IPS-NIHi7 (cell line): ENCODE data around the gene EMILIN1.
A peak's percentile ranks its signal among the peaks of the same experiment; 100 is the strongest.

ENCODE experiments used
- DNase-seq: peaks from one replicate; pipeline ENCODE4 v3.0.0; 2012; ENCODE audit warnings: mixed read lengths; ENCODE audit errors: extremely low spot score

The EMILIN1 gene

GRCh38 chr2:27078267-27079194 is at the start of gene EMILIN1:
TSS of gene EMILIN1 (plus strand) at chr2:27078615. CDS start at chr2:27079066, 451 bp downstream.
- no peak for DNase-seq

GRCh38 chr2:27029051-27029450 is 49.4 kb upstream of the EMILIN1 start:
- DNase-seq: no peak

- DNase-seq: peak; percentile 94
Measured at GRCh38 chr2:27032495-27033252, 45.7 kb upstream of the EMILIN1 start, which contains the start of gene TMEM214. TSS of gene TMEM214 (plus strand) at chr2:27032965. CDS start at chr2:27033016, 51 bp downstream.

GRCh38 chr2:27033253-27033852 is 45.1 kb upstream of the EMILIN1 start:
- no peak for DNase-seq

- no peak for DNase-seq
Measured at GRCh38 chr2:27038012-27038411, 40.4 kb upstream of the EMILIN1 start.

GRCh38 chr2:27038631-27039339 is 39.6 kb upstream of the EMILIN1 start:
- DNase-seq: no peak

GRCh38 chr2:27039426-27039825 is 39.0 kb upstream of the EMILIN1 start:
- no peak for DNase-seq

- DNase-seq: no peak
Measured at GRCh38 chr2:27039871-27040270, 38.5 kb upstream of the EMILIN1 start.

GRCh38 chr2:27040282-27040681 is 38.1 kb upstream of the EMILIN1 start:
- no peak for DNase-seq

GRCh38 chr2:27041752-27042151 is 36.7 kb upstream of the EMILIN1 start:
- DNase-seq: no peak

- DNase-seq: no peak
Measured at GRCh38 chr2:27042159-27042661, 36.2 kb upstream of the EMILIN1 start.

GRCh38 chr2:27042985-27043634 is 35.3 kb upstream of the EMILIN1 start:
- DNase-seq: no peak

- peak; percentile 70 for DNase-seq
Measured at GRCh38 chr2:27049422-27050280, 28.8 kb upstream of the EMILIN1 start.

- peak; percentile 87 for DNase-seq
Measured at GRCh38 chr2:27050281-27050995, 28.0 kb upstream of the EMILIN1 start.

- peak; percentile 97 for DNase-seq
Measured at GRCh38 chr2:27050996-27051901, 27.2 kb upstream of the EMILIN1 start, which contains the start of gene AGBL5. TSS of gene AGBL5 (plus strand) at chr2:27051668. CDS start at chr2:27052959, 1,291 bp downstream.

GRCh38 chr2:27051902-27052645 is 26.3 kb upstream of the EMILIN1 start:
- DNase-seq: peak; percentile 46

GRCh38 chr2:27053321-27053720 is 25.1 kb upstream of the EMILIN1 start:
- no peak for DNase-seq
